ENCODE measurements around the gene RASSF6. TPM values are rescaled to one million over a fixed set of nuclear protein-coding genes. Genes with fewer than 3 reads are reported as not detected.
"Not testable (repeated sequence)": the region's sequence is repeated elsewhere in the genome, so short reads cannot be mapped to it uniquely, and the experiment has no call there.

Gene RASSF6
- total RNA-seq, 1 donor from 2014 or later, result 1.8 TPM

DNA sequence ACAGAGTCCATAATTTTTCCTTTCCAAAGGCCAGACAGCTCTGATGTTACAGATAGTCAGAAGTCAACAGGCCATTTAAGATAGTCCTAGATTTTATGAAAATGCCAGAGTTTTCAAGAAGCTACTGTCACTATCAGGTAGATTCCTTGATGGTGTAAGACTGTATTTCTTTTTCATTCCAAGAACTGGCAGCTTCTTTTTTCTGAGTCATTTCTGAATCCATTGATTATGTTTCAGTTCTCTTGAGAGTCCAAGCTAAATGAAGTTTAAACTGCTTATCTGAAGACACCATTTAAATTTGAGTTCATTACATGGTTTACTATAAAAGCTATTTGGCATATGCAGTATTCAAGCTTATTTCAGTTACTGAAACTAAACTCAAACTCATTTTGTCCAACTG is 44.6 kb downstream of the RASSF6 start:
- ATAC-seq, result no peak

DNA sequence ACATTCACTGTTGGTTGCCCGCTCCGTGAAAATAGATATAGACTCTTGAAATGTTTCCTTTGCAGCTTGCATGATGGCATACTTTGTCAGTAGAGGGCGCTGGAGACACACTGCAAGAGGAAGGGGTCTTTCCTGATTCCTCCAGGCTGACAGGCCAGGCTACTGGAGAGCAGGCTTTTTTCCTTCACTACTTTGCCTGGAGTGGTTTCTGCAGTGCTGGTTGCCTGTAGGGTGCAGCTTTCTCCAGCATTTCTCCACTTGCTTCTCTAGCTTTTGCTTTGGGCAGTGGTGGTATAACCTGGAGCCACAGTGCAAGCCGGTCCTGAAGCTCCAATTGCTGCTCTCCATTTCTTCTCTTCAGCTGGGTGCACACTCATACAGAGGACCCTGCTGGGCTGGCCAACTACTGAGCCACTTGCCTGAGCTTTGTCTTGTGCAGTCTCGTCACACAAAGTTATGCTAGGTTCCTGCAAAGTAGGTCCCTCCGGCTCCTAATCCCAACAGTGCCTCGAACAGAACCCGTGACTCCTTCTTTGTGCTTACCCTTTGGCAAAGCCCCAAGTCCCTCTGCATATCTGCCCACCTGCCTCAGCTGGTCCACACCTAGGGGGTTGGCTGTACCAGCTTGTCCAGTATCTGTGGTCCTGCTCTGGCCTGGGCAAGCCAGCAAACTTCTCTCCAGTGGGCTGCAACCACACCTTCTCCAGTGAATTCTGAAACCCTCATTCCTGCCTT is 46.3 kb downstream of the RASSF6 start:
- ATAC-seq, result peak; percentile 76

- not testable (repeated sequence) for ATAC-seq
Measured at GRCh38 chr4:73550865-73551264, 69.4 kb downstream of the RASSF6 start.

DNA sequence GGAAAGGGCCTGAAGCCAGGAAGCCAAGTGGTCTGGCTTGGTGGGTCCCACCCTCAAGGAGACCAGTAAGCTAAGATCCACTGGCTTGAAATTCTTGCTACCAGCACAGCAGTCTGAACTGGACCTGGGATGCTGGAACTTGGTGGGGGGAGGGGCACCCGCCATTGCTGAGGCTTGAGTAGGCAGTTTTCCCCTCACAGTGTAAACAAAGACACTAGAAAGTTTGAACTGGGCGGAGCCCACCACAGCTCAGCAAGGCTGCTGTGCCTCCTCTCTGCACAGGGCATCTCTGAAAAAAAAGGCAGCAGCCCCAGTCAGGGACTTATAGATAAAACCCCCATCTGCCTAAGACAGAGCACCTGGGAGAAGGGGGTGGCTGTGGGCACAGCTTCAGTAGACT is 75.6 kb downstream of the RASSF6 start:
- ATAC-seq, result no peak

GRCh38 chr4:73541251-73541650 is 79.0 kb downstream of the RASSF6 start:
- ATAC-seq, result no peak

DNA sequence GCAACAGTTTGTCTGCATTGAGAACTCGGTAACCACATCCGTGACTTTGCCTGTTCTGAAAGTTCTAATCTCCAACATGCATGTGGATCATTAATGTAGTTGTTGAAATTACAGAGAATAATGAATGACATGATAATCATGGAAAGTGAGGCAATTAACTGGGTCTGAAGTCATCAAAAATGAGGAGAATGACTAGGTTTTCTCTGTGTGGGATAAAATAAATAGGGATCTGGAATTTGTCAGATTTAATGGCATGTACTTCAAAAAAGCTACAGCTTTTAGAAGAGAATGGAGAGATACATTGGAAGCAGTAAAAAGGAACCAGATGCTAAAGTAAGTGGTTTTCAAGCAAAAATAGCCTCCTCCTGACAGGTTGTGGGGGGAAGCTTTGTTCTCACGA is 79.4 kb downstream of the RASSF6 start:
- no peak for ATAC-seq

- no peak for ATAC-seq
Measured at GRCh38 chr4:73539386-73539785, 80.8 kb downstream of the RASSF6 start.

GRCh38 chr4:73538162-73538561 is 82.1 kb downstream of the RASSF6 start:
- ATAC-seq, result no peak

DNA sequence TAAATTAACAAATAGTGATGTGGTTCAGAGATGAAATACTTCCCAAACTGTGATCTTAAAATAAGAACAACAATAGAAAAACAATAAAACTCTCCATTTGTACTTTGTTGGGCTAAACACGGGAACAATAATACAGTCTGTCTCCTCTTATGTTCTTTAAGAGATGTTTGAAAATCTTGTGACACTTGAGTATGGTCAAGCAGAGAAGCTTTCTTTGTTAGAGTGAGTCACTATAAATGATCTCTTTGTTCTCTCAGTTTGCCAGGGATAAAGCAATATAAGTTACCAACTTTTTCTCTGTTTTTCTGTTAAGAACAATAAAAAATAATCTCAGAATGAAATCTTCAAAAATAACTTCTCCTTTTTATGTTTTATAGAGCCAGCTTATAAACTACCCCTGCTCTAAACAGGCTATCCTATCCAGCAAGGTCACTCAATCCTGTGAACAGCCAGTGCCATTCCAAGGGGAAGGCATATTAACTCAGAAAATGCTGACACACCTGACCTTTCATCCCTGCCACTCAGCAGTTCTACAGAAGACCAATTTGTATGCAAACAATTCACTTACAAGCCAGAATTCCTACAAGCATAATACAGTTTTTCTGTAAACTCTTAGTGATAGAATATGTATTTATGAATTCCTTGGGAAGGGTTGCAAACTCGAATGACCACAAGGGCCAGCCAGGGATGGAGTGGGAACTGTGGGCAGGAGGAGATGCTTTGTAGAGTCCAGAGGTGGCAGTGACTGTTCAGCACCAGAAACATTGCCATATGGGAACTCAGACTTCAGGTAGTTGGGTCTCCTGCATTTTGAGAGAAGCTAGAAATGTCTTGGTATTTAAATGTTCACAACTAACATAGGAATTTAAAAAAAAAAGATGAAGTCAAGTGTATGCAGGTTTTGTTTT is 86.5 kb downstream of the RASSF6 start:
- ATAC-seq, result no peak

DNA sequence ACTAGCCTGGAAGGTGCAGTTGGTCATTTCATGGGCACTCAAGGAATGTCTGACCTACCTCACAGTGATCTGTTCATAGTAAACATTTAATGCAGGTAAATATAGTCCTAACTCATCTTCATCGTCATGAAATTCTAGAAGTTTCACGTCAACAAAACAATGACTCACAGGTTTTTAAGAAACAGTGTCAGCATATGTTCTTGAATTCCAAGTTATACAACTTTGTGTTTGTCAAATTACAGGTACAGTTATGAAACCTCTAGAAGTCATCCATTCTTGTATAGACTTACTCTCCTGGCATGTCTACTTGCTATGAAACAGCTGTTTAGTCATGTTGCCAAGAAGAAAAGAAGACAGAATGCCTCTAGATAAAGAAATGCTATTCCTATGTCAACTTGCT is 92.1 kb downstream of the RASSF6 start:
- ATAC-seq, result peak; percentile 67

DNA sequence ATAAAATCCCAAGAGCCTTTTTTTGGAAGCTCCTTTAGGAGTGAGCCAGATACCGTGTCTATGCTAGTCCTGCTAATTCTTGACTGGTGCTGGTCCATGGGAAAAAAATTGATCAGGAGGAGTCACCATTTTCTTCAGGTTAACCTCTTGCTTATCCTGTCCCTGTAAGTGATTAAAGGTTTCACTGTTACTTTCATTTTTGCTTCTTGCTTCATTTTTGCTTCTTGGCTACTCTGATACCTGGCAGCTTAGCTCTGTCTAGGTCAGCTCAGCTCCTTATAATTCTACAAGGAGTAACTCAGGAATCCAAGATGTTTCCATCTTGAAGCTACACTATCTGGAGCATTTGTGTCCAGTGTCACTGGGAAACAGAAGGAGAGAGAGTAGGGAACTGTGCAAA is 93.0 kb downstream of the RASSF6 start:
- ATAC-seq, result no peak

DNA sequence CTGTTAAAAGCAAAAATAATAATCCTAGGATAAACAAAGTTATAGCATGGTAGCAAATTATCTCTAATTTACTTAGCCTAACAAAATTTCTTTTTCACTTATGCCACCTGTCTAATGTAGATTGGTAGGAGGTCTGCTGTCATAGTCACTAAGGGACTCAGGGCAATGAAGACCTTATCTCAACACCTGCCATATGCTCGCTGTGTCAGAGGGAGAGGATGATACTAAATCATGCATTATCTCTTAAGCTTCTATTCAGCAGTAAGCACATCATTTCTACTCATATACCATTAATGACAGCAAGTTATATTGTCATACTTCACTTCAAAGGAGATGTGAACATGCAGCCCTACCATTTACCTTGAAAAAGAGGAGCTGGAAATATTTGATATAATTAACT is 94.6 kb downstream of the RASSF6 start:
- ATAC-seq, result no peak

- no peak for ATAC-seq
Measured at GRCh38 chr4:73523126-73523525, 97.1 kb downstream of the RASSF6 start.

Other genes starting within 250 kb of the RASSF6 start
- gene ALB, start 216.1 kb downstream of the RASSF6 start, total RNA-seq, result 7.6 TPM
- gene AFP, start 184.2 kb downstream of the RASSF6 start, total RNA-seq, result not detected
- not detected for gene AFM, start 138.7 kb downstream of the RASSF6 start, total RNA-seq
- gene CXCL8, start 120.1 kb upstream of the RASSF6 start, total RNA-seq, result 3.2 TPM
- 1.4 TPM for gene CXCL6, start 216.2 kb upstream of the RASSF6 start, total RNA-seq
- not detected for gene PF4V1, start 232.9 kb upstream of the RASSF6 start, total RNA-seq
- gene CXCL1, start 249.0 kb upstream of the RASSF6 start, total RNA-seq, result 22.9 TPM

Data from esophagus mucosa (tissue), 1 donor.